ENCODE data around the gene TNNI2. TPM values are rescaled to one million over a fixed set of nuclear protein-coding genes. Genes with fewer than 3 reads are reported as not detected.

Gene TNNI2
- total and polyA plus RNA-seq, 2 donors (not counting 1 experiment from before 2014, with no cell fraction given): 2.9 to 12.9 TPM

DNA sequence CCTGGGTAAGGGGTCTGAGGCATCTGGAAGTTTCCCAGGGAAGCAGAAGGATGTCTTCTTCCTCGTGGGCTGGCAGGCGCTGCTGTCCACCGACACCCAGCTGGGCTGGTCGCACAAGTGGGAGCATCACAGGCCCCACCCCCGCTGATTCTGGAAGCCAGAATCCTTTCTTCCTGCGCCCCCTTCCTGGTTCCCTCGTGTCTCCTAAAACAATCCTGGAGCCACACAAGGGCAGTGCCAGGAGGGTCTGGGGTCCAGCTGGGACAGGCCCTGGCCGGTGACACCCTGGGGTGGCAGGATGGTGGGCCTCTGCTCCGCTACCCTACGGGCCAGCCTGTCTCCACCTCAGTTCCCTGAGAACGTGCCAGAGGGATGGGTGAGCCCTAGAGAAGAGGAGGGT, 18.3 kb downstream of the TNNI2 start:
- ChIA-PET CTCF (interaction anchor here (1.5 to 10.2 kb wide), 2 partner anchors 25 kb away, joined by 6 to 104 read pairs; no protein-coding TSS in a partner anchor), POLR2A (interaction anchor here (1.5 kb wide), 1 partner anchor 25 kb away, joined by 4 read pairs; no protein-coding TSS in a partner anchor)
- Histone ChIP-seq H3K9ac (ENCODE audit: low read length) (no peak overlapping the region), H4K20me1 (ENCODE audit: control insufficient read depth, insufficient read depth, low read length, poor library complexity, severe bottlenecking) (peaks cover 92% of the 10 kb centered on the region), H3K4me1 (ENCODE audit: control insufficient read depth in 2 of 2, insufficient read depth in 2 of 2, low read length in 2 of 2) (peaks cover 49 to 70% of the 10 kb centered on the region in 2 donors), H2AFZ (ENCODE audit: insufficient read depth, low read depth, low read length, poor library complexity, severe bottlenecking) (no peak overlapping the region), H3K9me3 (ENCODE audit: control extremely low read depth in 1 of 3, control insufficient read depth in 2 of 3, insufficient read depth in 1 of 3, low read length in 2 of 3) (no peaks in the 10 kb centered on the region), H3K4me2 (replicated peaks; ENCODE audit: low read depth, low read length, poor library complexity, severe bottlenecking) (peak overlapping the region; percentile 94), H3K79me2 (ENCODE audit: control insufficient read depth, insufficient read depth, low read length) (peaks cover 100% of the 10 kb centered on the region), H3K4me3 (ENCODE audit: control extremely low read depth in 1 of 5, extremely low read depth in 1 of 5, insufficient read depth in 1 of 5, low read depth in 2 of 5, low read length in 4 of 5) (no peak overlapping the region), H3K27ac (ENCODE audit: low read length in 2 of 2) (peak overlapping the region in 1 of 2 donors; percentile 63), H3K36me3 (replicated peaks in 1 of 2; ENCODE audit: control extremely low read depth in 1 of 2, control insufficient read depth in 1 of 2, extremely low read depth in 1 of 2, insufficient read depth in 2 of 2, low read length in 1 of 2) (peaks cover 0 to 60% of the 10 kb centered on the region in 2 experiments), H3K27me3 (replicated peaks in 1 of 4; ENCODE audit: control extremely low read depth in 1 of 4, control insufficient read depth in 3 of 4, insufficient read depth in 4 of 4, low read length in 3 of 4) (no peaks in the 10 kb centered on the region)
- 93% methylated on average over 11 of the region's 11 CpGs for WGBS (ENCODE audit: insufficient coverage)
- intact Hi-C loops (cut with micrococcal nuclease): no loop called here
- ATAC-seq (ENCODE audit: low read depth): no peak
- H3K9me3 Mint-ChIP-seq (ENCODE audit: insufficient read depth): no peaks in the 10 kb centered on the region
- no peaks in the 10 kb centered on the region for H3K27me3 Mint-ChIP-seq
- no peak overlapping the region for H3K27ac Mint-ChIP-seq
- TF ChIP-seq EZH2 (IDR thresholded peaks at IDR 0.05; ENCODE audit: borderline replicate concordance, insufficient read depth, low read depth, low read length, poor library complexity, severe bottlenecking): no peak
- TF ChIP-seq, protein P1, sequence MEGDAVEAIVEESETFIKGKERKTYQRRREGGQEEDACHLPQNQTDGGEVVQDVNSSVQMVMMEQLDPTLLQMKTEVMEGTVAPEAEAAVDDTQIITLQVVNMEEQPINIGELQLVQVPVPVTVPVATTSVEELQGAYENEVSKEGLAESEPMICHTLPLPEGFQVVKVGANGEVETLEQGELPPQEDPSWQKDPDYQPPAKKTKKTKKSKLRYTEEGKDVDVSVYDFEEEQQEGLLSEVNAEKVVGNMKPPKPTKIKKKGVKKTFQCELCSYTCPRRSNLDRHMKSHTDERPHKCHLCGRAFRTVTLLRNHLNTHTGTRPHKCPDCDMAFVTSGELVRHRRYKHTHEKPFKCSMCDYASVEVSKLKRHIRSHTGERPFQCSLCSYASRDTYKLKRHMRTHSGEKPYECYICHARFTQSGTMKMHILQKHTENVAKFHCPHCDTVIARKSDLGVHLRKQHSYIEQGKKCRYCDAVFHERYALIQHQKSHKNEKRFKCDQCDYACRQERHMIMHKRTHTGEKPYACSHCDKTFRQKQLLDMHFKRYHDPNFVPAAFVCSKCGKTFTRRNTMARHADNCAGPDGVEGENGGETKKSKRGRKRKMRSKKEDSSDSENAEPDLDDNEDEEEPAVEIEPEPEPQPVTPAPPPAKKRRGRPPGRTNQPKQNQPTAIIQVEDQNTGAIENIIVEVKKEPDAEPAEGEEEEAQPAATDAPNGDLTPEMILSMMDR (IDR thresholded peaks at IDR 0.05): no peak
- H3K4me1 Mint-ChIP-seq: peaks cover 45% of the 10 kb centered on the region
- no peak overlapping the region for H3K4me3 Mint-ChIP-seq
- no peak for DNase-seq

DNA sequence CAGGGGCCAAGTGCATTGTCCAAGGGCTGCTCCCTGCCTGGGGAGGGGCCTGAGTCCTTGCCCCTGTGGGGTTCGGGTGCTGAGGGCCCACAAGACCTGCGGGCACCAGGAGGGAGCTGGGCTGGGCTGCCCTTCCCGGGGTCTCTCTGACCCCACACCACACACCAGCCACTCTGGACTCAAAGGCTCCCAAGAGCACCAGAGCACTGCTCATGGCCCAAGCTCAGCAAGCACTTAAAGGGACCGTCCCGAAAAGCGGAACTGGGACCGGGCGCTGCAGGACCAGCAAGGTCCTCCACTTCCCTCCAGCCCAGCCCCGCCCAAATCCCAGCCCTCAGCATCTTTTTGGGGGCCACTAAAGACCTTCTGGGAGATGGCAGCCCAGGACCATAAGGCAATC, 19.4 kb downstream of the TNNI2 start:
- Mint-ChIP-seq H3K27ac (peak overlapping the region; percentile 20), H3K4me1 (peaks cover 35% of the 10 kb centered on the region), H3K4me3 (no peak overlapping the region), H3K27me3 (no peaks in the 10 kb centered on the region), H3K9me3 (ENCODE audit: insufficient read depth) (no peaks in the 10 kb centered on the region)
- no peak overlapping the region for H3K27ac ChIP-seq (ENCODE audit: low read length in 2 of 2)
- peaks cover 43 to 73% of the 10 kb centered on the region in 2 donors for H3K4me1 ChIP-seq (ENCODE audit: control insufficient read depth in 2 of 2, insufficient read depth in 2 of 2, low read length in 2 of 2)
- WGBS (ENCODE audit: insufficient coverage): 85% methylated on average over 8 of the region's 9 CpGs
- no peak overlapping the region for H2AFZ ChIP-seq (ENCODE audit: insufficient read depth, low read depth, low read length, poor library complexity, severe bottlenecking)
- no peak overlapping the region for H3K4me3 ChIP-seq (ENCODE audit: control extremely low read depth in 1 of 5, extremely low read depth in 1 of 5, insufficient read depth in 1 of 5, low read depth in 2 of 5, low read length in 4 of 5)
- peaks cover 0 to 71% of the 10 kb centered on the region in 2 experiments for H3K36me3 ChIP-seq (replicated peaks in 1 of 2; ENCODE audit: control extremely low read depth in 1 of 2, control insufficient read depth in 1 of 2, extremely low read depth in 1 of 2, insufficient read depth in 2 of 2, low read length in 1 of 2)
- no peaks in the 10 kb centered on the region for H3K9me3 ChIP-seq (ENCODE audit: control extremely low read depth in 1 of 3, control insufficient read depth in 2 of 3, insufficient read depth in 1 of 3, low read length in 2 of 3)
- POLR2A ChIA-PET: no interaction called here
- peaks cover 100% of the 10 kb centered on the region for H3K79me2 ChIP-seq (ENCODE audit: control insufficient read depth, insufficient read depth, low read length)
- no peaks in the 10 kb centered on the region for H3K27me3 ChIP-seq (replicated peaks in 1 of 4; ENCODE audit: control extremely low read depth in 1 of 4, control insufficient read depth in 3 of 4, insufficient read depth in 4 of 4, low read length in 3 of 4)
- intact Hi-C loops (cut with micrococcal nuclease): no loop called here
- no peak overlapping the region for H3K9ac ChIP-seq (ENCODE audit: low read length)
- CTCF ChIA-PET: interaction anchor here (1.5 kb wide), 1 partner anchor 24 kb away, joined by 6 read pairs; no protein-coding TSS in a partner anchor
- TF ChIP-seq, protein P1 (IDR thresholded peaks at IDR 0.05): no peak
- no peak for TF ChIP-seq EZH2 (IDR thresholded peaks at IDR 0.05; ENCODE audit: borderline replicate concordance, insufficient read depth, low read depth, low read length, poor library complexity, severe bottlenecking)
- H4K20me1 ChIP-seq (ENCODE audit: control insufficient read depth, insufficient read depth, low read length, poor library complexity, severe bottlenecking): peaks cover 100% of the 10 kb centered on the region
- DNase-seq: no peak
- peak overlapping the region; percentile 9 for H3K4me2 ChIP-seq (replicated peaks; ENCODE audit: low read depth, low read length, poor library complexity, severe bottlenecking)
- ATAC-seq (ENCODE audit: low read depth): no peak
